GM23338 (cell line): Measurements from ENCODE around the gene CTNNA3. TPM values are rescaled to one million over a fixed set of nuclear protein-coding genes. Genes with fewer than 3 reads are reported as not detected.

ENCODE experiments used
- ATAC-seq: fragments of 200-7000 bp; cut with Tn5 transposase; 3 replicates; pipeline ENCODE4 v1.9.1; 2020
- DNase-seq: peaks from one replicate; pipeline ENCODE4 v3.0.0-alpha.2; 2015; ENCODE audit warnings: low spot score
- H2AFZ ChIP-seq: fragments of 200-600 bp; sonication (generic); 2 replicates; pipeline ENCODE4 v1.8.0; 2016; ENCODE audit warnings: antibody characterized with exemption, mild to moderate bottlenecking, moderate library complexity
- H3F3A ChIP-seq: fragments of 200-600 bp; sonication (generic); replicated peaks from 2 replicates; pipeline ENCODE4 v1.8.0; 2017; ENCODE audit warnings: antibody characterized with exemption, mixed run types, low read depth
- H3K27ac ChIP-seq: fragments of 200-600 bp; sonication (generic); 2 replicates; pipeline ENCODE4 v1.6.1; 2016; ENCODE audit warnings: low read depth
- H3K27me3 ChIP-seq: fragments of 200-600 bp; sonication (generic); 2 replicates; pipeline ENCODE4 v1.8.0; 2016; ENCODE audit warnings: mild to moderate bottlenecking, mixed run types, moderate library complexity; ENCODE audit not compliant: insufficient read depth
- H3K36me3 ChIP-seq: fragments of 200-600 bp; sonication (generic); 2 replicates; pipeline ENCODE4 v1.8.0; 2016; ENCODE audit warnings: mild to moderate bottlenecking; ENCODE audit not compliant: insufficient read depth
- H3K4me1 ChIP-seq: fragments of 200-600 bp; sonication (generic); 2 replicates; pipeline ENCODE4 v1.8.0; 2016; ENCODE audit warnings: mild to moderate bottlenecking, moderate library complexity; ENCODE audit not compliant: insufficient read depth
- H3K4me2 ChIP-seq: fragments of 200-600 bp; sonication (generic); 2 replicates; pipeline ENCODE4 v1.7.1; 2017; ENCODE audit warnings: mixed run types
- H3K4me3 ChIP-seq: fragments of 200-600 bp; sonication (generic); 2 replicates; pipeline ENCODE4 v1.6.1; 2016; ENCODE audit warnings: mixed run types
- H3K79me2 ChIP-seq: fragments of 200-600 bp; sonication (generic); replicated peaks from 2 replicates; pipeline ENCODE4 v1.8.0; 2017; ENCODE audit warnings: mild to moderate bottlenecking; ENCODE audit not compliant: insufficient read depth
- H3K9me2 ChIP-seq: fragments of 200-600 bp; sonication (generic); 2 replicates; pipeline ENCODE4 v1.8.0; 2017; ENCODE audit not compliant: insufficient read depth
- H4K20me1 ChIP-seq: fragments of 200-600 bp; sonication (generic); replicated peaks from 2 replicates; pipeline ENCODE4 v1.8.0; 2017; ENCODE audit warnings: mild to moderate bottlenecking; ENCODE audit not compliant: insufficient read depth
- H3K27ac Mint-ChIP-seq: 2 replicates; pipeline ENCODE4 v1.8.0; 2020; ENCODE audit warnings: inconsistent platforms, mild to moderate bottlenecking, moderate library complexity, mixed read lengths
- H3K27me3 Mint-ChIP-seq: 3 replicates; pipeline ENCODE4 v1.8.0; 2022; ENCODE audit warnings: low read depth, mild to moderate bottlenecking, moderate library complexity, mixed read lengths, inconsistent platforms; ENCODE audit not compliant: insufficient read depth, poor library complexity
- H3K36me3 Mint-ChIP-seq: 3 replicates; pipeline ENCODE4 v1.8.0; 2021; ENCODE audit warnings: low read depth, mild to moderate bottlenecking, inconsistent platforms, moderate library complexity, mixed read lengths
- H3K4me1 Mint-ChIP-seq: 3 replicates; pipeline ENCODE4 v1.8.0; 2020; ENCODE audit warnings: mild to moderate bottlenecking, inconsistent platforms, mixed read lengths
- H3K4me3 Mint-ChIP-seq: 3 replicates; pipeline ENCODE4 v1.8.0; 2021; ENCODE audit warnings: moderate library complexity, mild to moderate bottlenecking, inconsistent platforms, mixed read lengths
- H3K9me3 Mint-ChIP-seq: 3 replicates; pipeline ENCODE4 v1.8.0; 2020; ENCODE audit warnings: moderate library complexity, mild to moderate bottlenecking, inconsistent platforms, mixed read lengths
- CTCF ChIP-seq, 2 experiments: fragments of 200-600 bp in 1 of 2; sonication (generic) in 1 of 2; conservative IDR thresholded peaks; 2 replicates each; pipeline versions ENCODE4 v1.5.1 to v1.6.1; 2016 to 2017; ENCODE audit warnings: antibody characterized with exemption in 2 of 2, low read depth in 2 of 2, mild to moderate bottlenecking in 2 of 2, moderate library complexity in 1 of 2
- ETS1 ChIP-seq: IDR thresholded peaks from 2 replicates; pipeline ENCODE4 v1.6.1; 2016; ENCODE audit warnings: antibody characterized with exemption
- EZH2phosphoT487 ChIP-seq: fragments of 200-600 bp; sonication (generic); IDR thresholded peaks from one replicate; pipeline ENCODE4 v1.8.1; 2018; ENCODE audit warnings: antibody characterized with exemption; ENCODE audit not compliant: unreplicated experiment
- JUNB ChIP-seq: IDR thresholded peaks from one replicate; pipeline ENCODE4 v1.6.1; 2016; ENCODE audit warnings: antibody characterized with exemption; ENCODE audit not compliant: unreplicated experiment
- POLR2AphosphoS5 ChIP-seq: IDR thresholded peaks from 2 replicates; pipeline ENCODE4 v1.6.1; 2016; ENCODE audit warnings: antibody characterized with exemption, low read depth
- REST ChIP-seq: IDR thresholded peaks from one replicate; pipeline ENCODE4 v1.6.1; 2018; ENCODE audit warnings: antibody characterized with exemption; ENCODE audit not compliant: unreplicated experiment
- STAT1 ChIP-seq: IDR thresholded peaks from one replicate; pipeline ENCODE4 v1.6.1; 2016; ENCODE audit warnings: antibody characterized with exemption; ENCODE audit not compliant: unreplicated experiment
- ZNF114 ChIP-seq: fragments of 250-450 bp; sonication (Bioruptor Pico); IDR thresholded peaks from 2 replicates; pipeline ENCODE4 v1.5.0; 2020; ENCODE audit warnings: mild to moderate bottlenecking, moderate library complexity
- ZNF331 ChIP-seq: fragments of 250-450 bp; sonication (Bioruptor Pico); IDR thresholded peaks from 2 replicates; pipeline ENCODE4 v1.5.0; 2020; ENCODE audit warnings: low read depth, mild to moderate bottlenecking, moderate library complexity
- ZNF462 ChIP-seq: fragments of 250-450 bp; sonication (Bioruptor Pico); IDR thresholded peaks from 2 replicates; pipeline ENCODE4 v1.5.0; 2020; ENCODE audit warnings: mild to moderate bottlenecking, moderate library complexity
- polyA plus RNA-seq: library from polyadenylated mRNA; unstranded; fragments of >200 nt; fragmentation: Nextera tagmentation; extraction: Ambion mirVana; gene quantifications from 2 replicates; pipeline ENCODE4 v1.2.1, GENCODE V29; 2016
- total RNA-seq: library from RNA; depleted of rRNA; stranded (reverse); fragments of >200 nt; shearing (Covaris generic); gene quantifications from 2 replicates; pipeline ENCODE4 v1.2.3, GENCODE V29; 2014

Gene CTNNA3
- total and polyA plus RNA-seq, 2 experiments from 2014 or later: 0.71 to 3.3 TPM

GRCh38 chr10:66538908-66539307 is 1157.1 kb downstream of the CTNNA3 start:
- ATAC-seq: no peak
- Histone ChIP-seq H3K27me3 (no peaks in the 10 kb centered on the region), H2AFZ (no peak overlapping the region), H3K36me3 (no peaks in the 10 kb centered on the region), H3K9me2 (no peaks in the 10 kb centered on the region), H3F3A (no peaks in the 10 kb centered on the region), H3K4me1 (no peaks in the 10 kb centered on the region), H4K20me1 (no peaks in the 10 kb centered on the region), H3K4me3 (no peak overlapping the region), H3K79me2 (no peaks in the 10 kb centered on the region), H3K27ac (no peak overlapping the region), H3K4me2 (no peak overlapping the region)
- no peak overlapping the region for H3K4me3 Mint-ChIP-seq
- H3K27ac Mint-ChIP-seq: no peak overlapping the region
- H3K36me3 Mint-ChIP-seq: no peaks in the 10 kb centered on the region
- peaks cover 11% of the 10 kb centered on the region; the same call in 2 of the 3 replicates for H3K4me1 Mint-ChIP-seq
- TF ChIP-seq REST: no peak
- TF ChIP-seq CTCF (conservative IDR thresholded peaks at IDR 0.05; ENCODE audit: low read depth in 2 of 2): no peak
- no peak for TF ChIP-seq JUNB
- TF ChIP-seq POLR2AphosphoS5: no peak
- TF ChIP-seq ETS1: no peak
- TF ChIP-seq EZH2phosphoT487: no peak
- TF ChIP-seq ZNF114 (CRISPR knock-in tag): no peak
- no peak for TF ChIP-seq ZNF462 (CRISPR knock-in tag)
- no peak for TF ChIP-seq ZNF331 (CRISPR knock-in tag)
- TF ChIP-seq STAT1: no peak
- no peak for DNase-seq
- no peaks in the 10 kb centered on the region for H3K9me3 Mint-ChIP-seq
- no peaks in the 10 kb centered on the region for H3K27me3 Mint-ChIP-seq
